ENCODE results near the gene CFHR5.
"Not testable (repeated sequence)": the region's sequence is repeated elsewhere in the genome, so short reads cannot be mapped to it uniquely, and the experiment has no call there.

CFHR5 gene

DNA sequence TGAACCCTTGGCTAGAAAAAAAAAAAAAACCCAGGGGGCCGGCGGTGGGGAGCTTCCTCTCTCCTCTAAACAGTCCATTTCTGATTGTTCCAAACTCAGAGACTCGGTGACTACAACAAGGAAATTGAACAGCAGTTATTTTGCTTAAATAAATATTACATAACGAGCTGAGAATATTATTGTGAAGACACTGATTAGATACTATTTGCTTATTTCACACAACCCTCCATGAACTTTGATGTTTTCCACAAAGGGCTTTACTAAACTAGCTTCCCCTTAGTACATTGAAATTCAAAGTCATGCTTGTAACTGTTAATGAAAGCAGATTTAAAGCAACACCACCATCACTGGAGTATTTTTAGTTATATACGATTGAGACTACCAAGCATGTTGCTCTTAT lies at the start of gene CFHR5:
Gene CFHR5, plus strand, starts transcription at position 279 of the 400 bp plus-strand sequence. Its CDS starts 109 bp downstream, at position 388.
- no peak for DNase-seq (ENCODE audit: low spot score)
- TF ChIP-seq, protein P1, sequence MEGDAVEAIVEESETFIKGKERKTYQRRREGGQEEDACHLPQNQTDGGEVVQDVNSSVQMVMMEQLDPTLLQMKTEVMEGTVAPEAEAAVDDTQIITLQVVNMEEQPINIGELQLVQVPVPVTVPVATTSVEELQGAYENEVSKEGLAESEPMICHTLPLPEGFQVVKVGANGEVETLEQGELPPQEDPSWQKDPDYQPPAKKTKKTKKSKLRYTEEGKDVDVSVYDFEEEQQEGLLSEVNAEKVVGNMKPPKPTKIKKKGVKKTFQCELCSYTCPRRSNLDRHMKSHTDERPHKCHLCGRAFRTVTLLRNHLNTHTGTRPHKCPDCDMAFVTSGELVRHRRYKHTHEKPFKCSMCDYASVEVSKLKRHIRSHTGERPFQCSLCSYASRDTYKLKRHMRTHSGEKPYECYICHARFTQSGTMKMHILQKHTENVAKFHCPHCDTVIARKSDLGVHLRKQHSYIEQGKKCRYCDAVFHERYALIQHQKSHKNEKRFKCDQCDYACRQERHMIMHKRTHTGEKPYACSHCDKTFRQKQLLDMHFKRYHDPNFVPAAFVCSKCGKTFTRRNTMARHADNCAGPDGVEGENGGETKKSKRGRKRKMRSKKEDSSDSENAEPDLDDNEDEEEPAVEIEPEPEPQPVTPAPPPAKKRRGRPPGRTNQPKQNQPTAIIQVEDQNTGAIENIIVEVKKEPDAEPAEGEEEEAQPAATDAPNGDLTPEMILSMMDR (IDR thresholded peaks at IDR 0.05; ENCODE audit: extremely low read depth, missing control alignments), result no peak

DNA sequence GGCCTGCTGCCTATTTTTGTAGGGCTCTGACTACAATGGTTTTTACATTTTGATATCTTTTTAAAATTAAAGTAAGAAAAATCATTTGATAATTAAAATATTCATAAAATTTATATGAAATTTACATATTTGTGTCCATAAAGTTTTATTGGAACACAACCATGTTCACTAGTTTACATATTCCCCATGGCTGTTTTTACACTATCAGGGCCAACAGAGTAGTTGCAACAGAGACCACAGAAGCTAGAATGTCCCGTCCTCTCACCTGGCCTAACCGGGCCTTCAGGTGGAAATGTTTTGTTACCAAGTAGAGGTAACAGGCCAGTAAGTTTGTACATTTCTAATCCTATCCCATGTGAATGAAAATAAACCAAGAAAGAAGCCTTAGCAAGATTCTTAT lies 44.5 kb upstream of the CFHR5 start:
- not testable (repeated sequence) for DNase-seq (ENCODE audit: low spot score)

DNA sequence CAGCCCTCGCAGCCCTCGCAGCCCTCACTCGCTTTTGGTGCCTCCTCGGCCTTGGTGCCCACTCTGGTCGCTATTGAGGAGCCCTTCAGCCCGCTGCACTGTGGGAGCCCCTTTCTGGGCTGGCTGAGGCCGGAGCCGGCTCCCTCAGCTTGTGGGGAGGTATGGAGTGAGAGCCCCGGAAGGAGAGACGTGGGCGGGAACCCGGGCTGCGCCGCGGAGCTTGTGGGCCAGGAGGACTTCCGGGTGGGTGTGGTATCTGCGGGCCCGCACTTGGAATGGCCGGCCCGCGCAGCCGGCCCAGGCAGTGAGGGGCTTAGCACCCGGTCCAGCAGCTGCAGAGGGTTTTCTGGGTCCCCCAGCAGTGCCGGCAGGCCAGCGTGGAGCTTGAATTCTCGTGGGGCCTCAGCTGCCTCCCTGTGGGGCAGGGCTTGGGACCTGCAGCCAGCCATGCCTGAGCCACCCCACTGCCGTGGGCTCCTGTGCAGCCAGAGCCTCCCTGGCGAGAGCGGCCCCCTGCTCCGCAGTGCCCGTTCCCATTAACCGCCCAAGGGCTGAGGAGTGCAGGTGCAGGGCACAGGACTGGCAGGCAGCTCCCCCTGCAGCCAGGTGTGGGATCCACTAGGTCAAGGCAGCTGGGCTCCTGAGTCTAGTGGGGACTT lies 43.7 kb upstream of the CFHR5 start:
- DNase-seq (ENCODE audit: low spot score), result no peak
- TF ChIP-seq, protein P1 (IDR thresholded peaks at IDR 0.05; ENCODE audit: extremely low read depth, missing control alignments), result no peak

DNA sequence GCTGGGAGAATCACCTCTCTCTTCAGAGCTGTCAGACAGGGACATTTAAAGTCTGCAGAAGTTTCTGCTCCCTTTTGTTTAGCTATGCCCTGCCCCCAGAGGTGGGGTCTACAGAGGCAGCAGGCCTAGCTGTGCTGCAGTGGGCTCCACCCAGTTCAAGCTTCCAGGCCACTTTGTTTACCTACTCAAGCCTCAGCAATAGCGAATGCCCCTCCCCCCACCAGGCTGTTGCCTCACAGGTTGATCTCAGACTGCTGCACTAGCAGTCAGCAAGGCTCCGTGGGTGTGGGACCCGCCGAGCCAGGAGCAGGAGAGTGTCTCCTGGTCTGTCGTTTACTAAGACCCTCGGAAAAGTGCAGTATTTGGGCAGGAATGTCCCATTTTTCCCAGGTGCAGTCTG lies 35.9 kb upstream of the CFHR5 start:
- not testable (repeated sequence) for DNase-seq (ENCODE audit: low spot score)

DNA sequence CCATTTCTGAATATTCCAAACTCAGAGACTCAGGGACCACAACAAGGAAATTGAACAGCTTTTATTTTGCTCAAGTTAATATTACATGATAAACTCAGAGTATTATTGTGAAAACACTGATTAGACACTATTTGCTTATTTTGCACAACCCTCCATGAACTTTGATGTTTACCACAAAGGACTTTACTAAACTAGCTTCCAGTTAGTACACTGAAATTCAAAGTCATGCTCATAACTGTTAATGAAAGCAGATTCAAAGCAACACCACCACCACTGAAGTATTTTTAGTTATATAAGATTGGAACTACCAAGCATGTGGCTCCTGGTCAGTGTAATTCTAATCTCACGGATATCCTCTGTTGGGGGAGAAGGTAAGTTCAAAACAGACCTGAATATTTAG lies 33.8 kb upstream of the CFHR5 start, which contains the start of gene CFHR2:
Gene CFHR2, plus strand, starts transcription at position 171 of the 400 bp plus-strand sequence. Its CDS starts 143 bp downstream, at position 314.
- DNase-seq (ENCODE audit: low spot score), result not testable (repeated sequence)

DNA sequence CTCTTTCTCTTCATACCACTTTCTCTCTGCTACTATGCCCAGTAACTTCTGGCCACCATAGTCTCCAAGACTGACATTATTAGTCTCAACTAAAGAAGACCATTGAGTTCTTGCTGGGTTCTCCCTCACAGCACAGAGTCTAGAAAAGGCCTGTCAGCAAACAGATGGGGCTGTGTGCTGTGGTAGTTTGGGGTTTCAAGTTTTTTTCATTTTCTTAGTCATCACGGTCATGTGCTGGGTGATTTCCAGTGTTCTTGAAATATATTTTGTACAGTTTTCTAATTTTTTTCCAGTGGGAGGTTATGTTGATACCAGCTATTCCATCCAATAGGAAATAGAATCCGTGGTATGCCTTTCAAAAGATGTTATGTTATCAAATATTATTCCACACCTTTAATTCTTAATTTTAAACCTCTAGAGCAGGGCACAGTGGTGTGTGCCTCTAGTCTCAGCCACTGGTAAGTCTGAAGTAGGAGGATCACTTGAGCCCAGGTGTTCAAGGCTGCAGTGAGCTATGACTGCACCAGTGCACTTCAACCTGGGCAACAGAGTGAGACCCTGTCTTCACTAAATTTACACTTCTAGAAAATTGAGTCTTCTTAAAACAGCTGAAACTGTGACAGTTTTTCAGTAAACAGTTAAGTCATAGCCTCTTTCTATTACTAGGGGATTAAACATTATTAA lies 25.5 kb upstream of the CFHR5 start:
- peak; percentile 12 for DNase-seq (ENCODE audit: low spot score)
- TF ChIP-seq, protein P1 (IDR thresholded peaks at IDR 0.05; ENCODE audit: extremely low read depth, missing control alignments), result no peak

DNA sequence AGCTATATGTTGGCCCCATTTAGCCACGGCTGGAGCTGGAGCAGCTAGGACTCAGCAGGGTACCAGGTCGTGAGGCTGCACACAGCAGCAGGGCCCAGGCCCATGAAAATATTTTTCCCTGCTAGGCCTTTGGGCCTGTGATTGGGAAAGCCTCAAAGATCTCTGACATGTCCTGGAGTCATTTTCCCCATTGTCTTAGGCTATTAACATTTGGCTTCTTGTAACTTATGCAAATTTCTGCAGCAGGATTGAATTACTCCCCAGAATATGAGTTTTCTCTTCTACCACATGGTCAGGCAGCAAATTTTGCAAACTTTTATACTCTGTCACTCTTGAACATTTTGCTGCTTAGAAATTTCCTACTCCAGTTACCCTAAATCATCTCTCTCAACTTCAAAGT lies 22.6 kb upstream of the CFHR5 start:
- no peak for DNase-seq (ENCODE audit: low spot score)
- TF ChIP-seq, protein P1 (IDR thresholded peaks at IDR 0.05; ENCODE audit: extremely low read depth, missing control alignments), result no peak

DNA sequence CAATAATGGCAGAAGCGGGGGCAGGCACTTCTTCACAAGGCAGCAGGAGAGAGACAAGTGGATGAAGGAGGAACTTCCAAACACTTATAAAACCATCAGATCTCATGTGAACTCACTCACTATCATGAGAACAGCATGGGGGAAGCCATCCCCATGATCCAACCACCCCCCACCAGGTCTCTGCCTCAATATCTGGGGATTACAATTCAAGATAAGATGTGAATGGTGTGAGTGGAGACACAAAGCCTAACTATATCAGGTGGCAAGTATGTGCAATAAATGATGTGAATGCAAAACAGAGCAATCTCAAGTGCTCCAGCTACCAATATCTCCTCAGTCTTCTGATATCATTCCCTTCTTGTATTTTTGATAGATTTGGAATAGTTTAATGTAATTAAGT lies 21.4 kb upstream of the CFHR5 start:
- no peak for DNase-seq (ENCODE audit: low spot score)
- TF ChIP-seq, protein P1 (IDR thresholded peaks at IDR 0.05; ENCODE audit: extremely low read depth, missing control alignments), result no peak

DNA sequence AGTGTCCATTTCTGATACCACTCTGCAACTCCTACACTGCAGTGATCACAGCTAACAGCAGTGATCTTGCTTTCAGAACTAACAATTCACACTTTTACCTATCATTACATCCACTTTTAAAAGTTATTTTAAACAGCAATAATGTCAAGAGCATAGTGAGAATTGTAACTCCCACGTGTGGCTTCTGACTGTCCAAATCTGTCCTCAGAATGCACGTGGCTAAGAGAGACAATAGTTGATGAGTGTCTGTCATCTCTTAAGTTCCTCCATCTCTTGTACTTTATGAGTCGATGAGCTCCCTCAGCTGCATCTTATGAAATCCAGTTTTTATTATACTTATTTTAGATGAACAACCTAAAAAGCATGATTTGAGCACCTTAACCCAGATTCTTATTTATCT lies 16.5 kb upstream of the CFHR5 start:
- TF ChIP-seq, protein P1 (IDR thresholded peaks at IDR 0.05; ENCODE audit: extremely low read depth, missing control alignments), result no peak

More for the DNA sequence above, 16.5 kb upstream of the CFHR5 start:
- no peak for DNase-seq (ENCODE audit: low spot score)
